ENCODE data around the gene CHST12. TPM values are rescaled to one million over a fixed set of nuclear protein-coding genes. Genes with fewer than 3 reads are reported as not detected.
"Not testable (repeated sequence)": the region's sequence is repeated elsewhere in the genome, so short reads cannot be mapped to it uniquely, and the experiment has no call there.

Gene CHST12
- total RNA-seq, 2 donors from 2014 or later = 18.7 to 19.5 TPM

DNA sequence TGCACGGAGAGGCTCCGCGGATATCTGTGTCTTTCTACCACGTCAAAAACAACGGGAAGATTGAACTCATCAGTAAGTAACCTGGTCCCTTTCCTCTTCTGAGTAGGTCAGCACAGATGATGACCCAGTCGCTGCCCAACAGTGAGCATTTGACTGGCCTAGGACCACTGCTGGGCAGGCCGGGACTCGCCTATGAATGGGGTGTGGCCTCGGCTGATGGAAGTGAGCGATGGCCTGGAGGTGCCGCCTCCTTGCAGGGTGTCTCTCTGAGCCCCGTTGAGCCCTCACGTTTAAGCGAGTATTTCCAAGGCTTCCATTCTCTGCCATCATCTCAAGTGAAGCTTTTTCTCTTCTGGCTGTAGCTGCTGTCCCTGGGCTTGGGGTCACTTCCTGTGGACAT lies 30.7 kb upstream of the CHST12 start:
- peaks cover 4% of the 10 kb centered on the region for H3K4me1 Mint-ChIP-seq

DNA sequence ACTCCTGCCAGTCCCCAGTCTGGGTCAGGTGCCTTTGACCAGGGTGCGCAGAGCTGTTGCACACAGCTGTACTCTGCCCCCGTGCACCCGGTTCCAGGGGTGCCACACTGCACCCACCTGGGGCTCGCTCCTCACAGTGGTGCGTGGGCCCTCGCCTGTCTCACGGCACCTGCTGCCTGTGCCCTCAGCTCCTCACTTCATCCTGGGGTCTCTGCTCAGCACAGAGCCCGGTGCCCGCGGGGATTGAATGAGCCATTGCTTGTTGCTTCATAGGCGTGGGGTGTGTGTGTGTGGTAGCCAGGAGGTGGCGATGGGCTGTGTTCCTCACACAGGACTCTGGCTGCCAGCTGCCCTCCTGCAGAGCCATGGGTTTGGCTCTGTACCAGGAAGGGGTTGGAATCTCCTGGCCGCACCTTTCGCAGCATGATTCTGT lies 30.3 kb upstream of the CHST12 start:
- Mint-ChIP-seq H3K27me3 (no peaks in the 10 kb centered on the region), H3K4me1 (peaks cover 4% of the 10 kb centered on the region), H3K27ac (no peak overlapping the region), H3K4me3 (no peak overlapping the region), H3K36me3 (ENCODE audit: low read depth) (peaks cover 10% of the 10 kb centered on the region)
- no peaks in the 10 kb centered on the region for H3K9me3 ChIP-seq (ENCODE audit: control insufficient read depth, low read length, poor library complexity, severe bottlenecking)
- DNase-seq (no peak), ATAC-seq (no peak)

More for the DNA sequence above, 30.7 kb upstream of the CHST12 start:
- peak overlapping the region; percentile 57 for H3K27ac Mint-ChIP-seq
- no peaks in the 10 kb centered on the region for H3K9me3 ChIP-seq (ENCODE audit: control insufficient read depth, low read length, poor library complexity, severe bottlenecking)
- H3K4me3 Mint-ChIP-seq = no peak overlapping the region
- no peaks in the 10 kb centered on the region for H3K27me3 Mint-ChIP-seq
- H3K36me3 Mint-ChIP-seq (ENCODE audit: low read depth) = peaks cover 10% of the 10 kb centered on the region
- DNase-seq (no peak), ATAC-seq (no peak)

DNA sequence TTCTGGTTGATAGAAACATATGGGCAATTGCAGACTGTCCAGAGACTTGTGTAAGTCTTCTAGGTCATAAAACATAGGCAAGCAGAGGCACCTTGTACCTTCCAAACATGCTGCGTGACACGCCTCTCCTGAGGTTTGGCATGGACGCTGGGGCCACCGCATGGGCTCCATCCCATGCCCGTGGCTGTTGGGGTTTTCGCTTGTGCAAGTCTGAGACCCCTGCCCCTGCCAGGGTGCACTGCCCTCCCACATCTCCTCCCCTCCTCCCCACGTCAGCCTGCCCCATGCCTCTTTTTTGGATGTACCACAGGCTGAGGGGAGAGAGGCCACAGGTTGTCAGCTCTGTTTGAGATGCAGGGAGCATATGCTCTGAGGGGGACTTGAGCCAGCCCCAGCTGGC lies 29.8 kb upstream of the CHST12 start:
- H3K9me3 ChIP-seq (ENCODE audit: control insufficient read depth, low read length, poor library complexity, severe bottlenecking) = no peaks in the 10 kb centered on the region
- H3K4me1 Mint-ChIP-seq = peaks cover 4% of the 10 kb centered on the region
- ATAC-seq (no peak), DNase-seq (no peak)
- no peaks in the 10 kb centered on the region for H3K27me3 Mint-ChIP-seq
- no peak overlapping the region for H3K4me3 Mint-ChIP-seq
- peaks cover 14% of the 10 kb centered on the region for H3K36me3 Mint-ChIP-seq (ENCODE audit: low read depth)
- no peak overlapping the region for H3K27ac Mint-ChIP-seq

DNA sequence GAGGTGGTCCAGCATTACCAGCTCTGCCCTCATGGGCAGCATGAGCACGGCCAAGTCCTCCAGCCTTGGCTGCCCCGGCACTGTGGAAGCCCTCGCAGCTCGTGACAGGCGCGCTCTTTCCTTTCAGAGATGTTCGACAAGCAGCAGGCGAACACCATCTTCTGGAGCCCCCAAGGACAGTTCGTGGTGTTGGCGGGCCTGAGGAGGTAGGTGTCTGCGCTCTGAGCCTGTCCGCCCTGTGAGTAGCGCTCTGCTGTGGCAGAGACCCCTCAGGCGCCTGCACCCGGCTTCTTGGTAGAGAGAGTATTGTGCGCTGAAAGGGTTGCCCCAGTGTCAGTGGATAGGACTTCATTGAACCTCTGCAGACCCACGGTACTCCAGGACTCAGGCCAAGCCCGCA lies 29.0 kb upstream of the CHST12 start:
- no peak for ATAC-seq
- Mint-ChIP-seq H3K4me1 (peaks cover 4% of the 10 kb centered on the region), H3K27ac (no peak overlapping the region), H3K4me3 (peak overlapping the region; percentile 28), H3K27me3 (no peaks in the 10 kb centered on the region), H3K36me3 (ENCODE audit: low read depth) (peaks cover 12% of the 10 kb centered on the region)
- DNase-seq = no peak
- H3K9me3 ChIP-seq (ENCODE audit: control insufficient read depth, low read length, poor library complexity, severe bottlenecking) = no peaks in the 10 kb centered on the region

DNA sequence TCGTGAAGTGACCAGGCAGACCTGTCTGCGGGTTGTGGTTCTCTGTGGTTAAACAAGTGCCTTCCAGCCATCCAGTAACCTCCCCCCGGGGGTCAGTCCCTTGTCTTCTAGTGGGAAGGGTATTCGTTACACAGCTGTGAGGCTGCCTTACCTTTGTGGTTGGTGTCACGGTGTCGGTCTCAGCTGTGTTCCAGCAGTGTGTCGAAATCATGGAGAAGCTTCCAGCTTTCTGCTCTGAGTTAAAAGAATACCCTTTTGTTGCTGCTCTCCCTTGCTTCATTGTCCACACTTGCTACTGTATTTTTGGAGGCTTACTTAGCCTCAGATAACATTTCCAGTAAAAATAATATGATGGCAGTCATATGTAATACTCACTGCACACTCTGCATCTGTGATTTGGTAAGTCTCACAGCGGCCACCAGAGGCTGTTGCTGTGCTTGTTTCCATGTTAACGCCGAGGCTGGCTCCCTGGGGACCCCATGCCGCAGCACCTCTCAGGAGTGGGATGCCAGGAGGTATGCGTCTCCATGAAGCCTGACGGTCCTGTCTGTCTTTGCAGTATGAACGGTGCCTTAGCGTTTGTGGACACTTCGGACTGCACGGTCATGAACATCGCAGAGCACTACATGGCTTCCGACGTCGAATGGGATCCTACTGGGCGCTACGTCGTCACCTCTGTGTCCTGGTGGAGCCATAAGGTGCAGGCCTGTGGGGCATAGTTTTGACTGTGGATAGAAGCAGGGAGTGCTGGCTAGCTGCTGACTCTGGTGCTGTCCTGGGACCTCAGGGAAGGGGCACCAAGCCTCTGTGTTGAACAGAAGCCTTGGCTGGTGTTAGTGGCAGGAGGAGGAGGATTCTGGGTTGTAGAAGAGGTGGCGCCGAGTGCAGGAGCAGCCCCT lies 28.3 kb upstream of the CHST12 start:
- Mint-ChIP-seq H3K27me3 (no peaks in the 10 kb centered on the region), H3K27ac (no peak overlapping the region), H3K36me3 (ENCODE audit: low read depth) (peaks cover 12% of the 10 kb centered on the region), H3K4me3 (no peak overlapping the region), H3K4me1 (peaks cover 4% of the 10 kb centered on the region)
- H3K9me3 ChIP-seq (ENCODE audit: control insufficient read depth, low read length, poor library complexity, severe bottlenecking) = no peaks in the 10 kb centered on the region
- DNase-seq (no peak), ATAC-seq (no peak)

DNA sequence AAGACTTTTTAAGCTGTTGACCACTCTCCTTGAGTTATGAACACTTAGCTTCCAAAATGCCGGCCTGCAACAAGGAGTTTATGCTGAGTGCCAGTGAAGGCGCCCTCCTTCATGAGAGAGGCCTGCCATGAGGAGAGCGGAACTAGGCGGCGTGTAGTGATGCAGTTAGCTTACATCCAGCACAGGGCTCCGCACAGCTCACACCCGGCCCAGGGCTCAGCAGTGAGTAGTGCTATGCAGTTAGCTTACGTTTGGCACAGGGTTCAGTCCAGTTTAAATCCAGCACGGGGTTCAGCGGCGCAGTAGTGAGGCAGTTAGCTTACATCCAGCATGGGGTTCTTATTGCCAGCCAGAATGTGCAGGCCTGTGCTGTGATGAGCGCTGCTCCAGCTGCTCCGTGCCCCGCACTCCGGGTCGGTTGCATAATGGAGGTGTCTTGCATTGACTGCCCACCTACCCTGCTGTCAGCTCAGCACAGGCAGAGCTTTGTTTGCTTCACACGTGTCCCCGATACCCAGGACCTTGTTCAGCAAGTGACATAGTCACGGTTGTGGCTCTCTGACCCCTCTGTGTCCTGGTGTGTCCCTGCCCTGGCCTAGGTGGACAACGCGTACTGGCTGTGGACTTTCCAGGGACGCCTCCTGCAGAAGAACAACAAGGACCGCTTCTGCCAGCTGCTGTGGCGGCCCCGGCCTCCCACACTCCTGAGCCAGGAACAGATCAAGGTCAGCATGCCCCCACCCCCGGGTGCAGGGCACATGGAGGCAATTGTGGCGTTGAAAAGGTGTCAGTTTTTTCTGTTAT lies 26.9 kb upstream of the CHST12 start:
- DNase-seq (no peak), ATAC-seq (no peak)
- Mint-ChIP-seq H3K4me3 (no peak overlapping the region), H3K27ac (no peak overlapping the region), H3K36me3 (ENCODE audit: low read depth) (peaks cover 19% of the 10 kb centered on the region), H3K27me3 (no peaks in the 10 kb centered on the region), H3K4me1 (peaks cover 10% of the 10 kb centered on the region)
- H3K9me3 ChIP-seq (ENCODE audit: control insufficient read depth, low read length, poor library complexity, severe bottlenecking) = no peaks in the 10 kb centered on the region

DNA sequence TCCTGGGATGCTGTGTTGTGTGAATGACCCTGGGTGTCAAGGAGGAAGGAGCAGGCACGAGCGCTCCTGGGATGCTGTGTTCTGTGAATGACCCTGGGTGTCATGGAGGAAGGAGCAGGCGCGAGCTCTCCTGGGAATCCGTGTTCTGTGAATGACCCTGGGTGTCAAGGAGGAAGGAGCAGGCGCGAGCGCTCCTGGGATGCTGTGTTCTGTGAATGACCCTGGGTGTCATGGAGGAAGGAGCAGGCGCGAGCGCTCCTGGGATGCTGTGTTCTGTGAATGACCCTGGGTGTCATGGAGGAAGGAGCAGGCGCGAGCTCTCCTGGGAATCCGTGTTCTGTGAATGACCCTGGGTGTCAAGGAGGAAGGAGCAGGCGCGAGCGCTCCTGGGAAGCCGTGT lies 25.9 kb upstream of the CHST12 start:
- peaks cover 19% of the 10 kb centered on the region for H3K36me3 Mint-ChIP-seq (ENCODE audit: low read depth)
- not testable (repeated sequence) for H3K9me3 ChIP-seq (ENCODE audit: control insufficient read depth, low read length, poor library complexity, severe bottlenecking); ATAC-seq; H3K4me1 Mint-ChIP-seq; H3K27ac Mint-ChIP-seq; DNase-seq; H3K27me3 Mint-ChIP-seq; H3K4me3 Mint-ChIP-seq

DNA sequence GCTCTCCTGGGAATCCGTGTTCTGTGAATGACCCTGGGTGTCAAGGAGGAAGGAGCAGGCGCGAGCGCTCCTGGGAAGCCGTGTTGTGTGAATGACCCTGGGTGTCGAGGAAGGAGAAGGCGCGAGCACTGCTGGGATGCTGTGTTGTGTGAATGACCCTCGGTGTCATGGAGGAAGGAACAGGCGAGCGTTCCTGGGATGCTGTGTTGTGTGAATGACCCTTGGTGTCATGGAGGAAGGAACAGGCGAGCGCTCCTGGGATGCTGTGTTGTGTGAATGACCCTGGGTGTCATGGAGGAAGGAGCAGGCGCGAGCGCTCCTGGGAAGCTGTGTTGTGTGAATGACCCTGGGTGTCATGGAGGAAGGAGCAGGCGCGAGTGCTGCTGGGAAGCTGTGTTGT lies 25.3 kb upstream of the CHST12 start:
- H3K36me3 Mint-ChIP-seq (ENCODE audit: low read depth) = peaks cover 19% of the 10 kb centered on the region
- not testable (repeated sequence) for H3K4me1 Mint-ChIP-seq; H3K4me3 Mint-ChIP-seq; H3K27me3 Mint-ChIP-seq; H3K9me3 ChIP-seq (ENCODE audit: control insufficient read depth, low read length, poor library complexity, severe bottlenecking); ATAC-seq; H3K27ac Mint-ChIP-seq; DNase-seq

DNA sequence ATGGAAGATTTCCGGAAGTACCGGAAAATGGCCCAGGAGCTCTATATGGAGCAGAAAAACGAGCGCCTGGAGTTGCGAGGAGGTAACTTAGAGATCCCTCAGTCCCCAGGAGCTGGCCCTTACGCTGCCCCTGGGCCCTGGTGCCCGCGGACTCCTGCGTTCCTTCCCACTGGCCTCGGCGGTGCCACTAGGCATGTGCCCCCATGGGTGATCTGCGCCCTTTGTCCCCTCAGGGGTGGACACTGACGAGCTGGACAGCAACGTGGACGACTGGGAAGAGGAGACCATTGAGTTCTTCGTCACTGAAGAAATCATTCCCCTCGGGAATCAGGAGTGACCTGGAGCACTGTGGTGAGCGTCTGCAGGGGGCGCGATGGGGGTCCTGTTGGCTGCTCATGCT lies 24.2 kb upstream of the CHST12 start:
- Mint-ChIP-seq H3K27ac (peak overlapping the region; percentile 14), H3K36me3 (ENCODE audit: low read depth) (peaks cover 19% of the 10 kb centered on the region)
- no peak for ATAC-seq

DNA sequence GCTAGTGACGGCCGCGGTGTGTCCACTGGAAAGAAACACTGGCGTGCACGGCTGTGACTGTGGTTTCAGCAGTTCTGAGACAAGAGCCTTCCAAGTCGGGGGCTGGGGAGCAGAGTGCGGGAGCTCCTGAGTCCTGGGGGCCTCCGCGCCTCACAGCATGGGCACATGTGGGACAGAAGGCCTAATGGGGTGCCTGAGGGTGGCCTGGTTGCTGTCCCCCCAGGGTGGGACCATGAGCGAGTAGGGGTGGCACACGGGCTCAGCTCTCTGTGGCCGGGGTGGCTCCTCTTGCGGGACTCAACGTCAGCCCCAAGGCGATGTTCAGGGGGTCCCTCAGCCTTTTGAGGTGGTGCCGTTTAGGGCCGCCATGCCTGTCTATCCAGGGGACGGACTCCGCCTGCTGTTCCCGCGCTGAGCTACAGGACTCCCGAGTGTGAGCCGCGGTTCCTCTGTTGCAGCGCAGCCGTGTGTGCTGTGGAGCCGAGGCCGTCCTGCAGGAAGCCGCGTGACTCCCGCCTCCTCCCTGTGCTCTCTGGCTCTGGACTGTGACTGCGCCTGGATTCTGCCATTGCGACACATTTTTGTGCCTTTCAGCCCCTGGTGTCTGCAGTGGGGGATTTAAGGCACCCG lies 23.5 kb upstream of the CHST12 start:
- peaks cover 5% of the 10 kb centered on the region for H3K4me1 Mint-ChIP-seq
- ATAC-seq (no peak), DNase-seq (no peak)
- no peak overlapping the region for H3K4me3 Mint-ChIP-seq
- no peak overlapping the region for H3K27ac Mint-ChIP-seq
- peaks cover 19% of the 10 kb centered on the region for H3K36me3 Mint-ChIP-seq (ENCODE audit: low read depth)
- H3K9me3 ChIP-seq (ENCODE audit: control insufficient read depth, low read length, poor library complexity, severe bottlenecking) = no peaks in the 10 kb centered on the region
- H3K27me3 Mint-ChIP-seq = no peaks in the 10 kb centered on the region

More for the DNA sequence above, 24.2 kb upstream of the CHST12 start:
- DNase-seq = no peak
- no peaks in the 10 kb centered on the region for H3K9me3 ChIP-seq (ENCODE audit: control insufficient read depth, low read length, poor library complexity, severe bottlenecking)
- Mint-ChIP-seq H3K4me1 (peaks cover 5% of the 10 kb centered on the region), H3K27me3 (no peaks in the 10 kb centered on the region), H3K4me3 (no peak overlapping the region)

DNA sequence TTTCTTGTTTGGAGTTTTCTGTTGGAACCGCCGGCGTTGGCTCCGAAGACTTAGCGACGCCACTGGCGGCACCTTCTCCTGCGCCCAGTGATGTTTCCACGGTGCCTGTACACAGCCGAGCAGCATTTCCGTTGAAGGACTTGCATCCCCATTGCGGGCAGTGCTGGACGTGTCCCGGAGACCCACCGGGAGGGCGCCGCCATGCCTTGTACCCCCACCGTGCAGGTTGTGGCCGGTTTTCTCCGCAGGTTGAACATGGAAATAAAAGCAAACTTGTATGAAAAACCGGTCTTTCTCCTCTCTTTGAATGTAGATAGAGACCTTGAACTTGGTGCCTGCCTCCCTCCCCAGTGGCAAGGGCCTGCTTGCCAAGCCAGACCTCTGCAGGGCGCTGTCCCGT lies 22.9 kb upstream of the CHST12 start:
- no peak overlapping the region for H3K4me3 Mint-ChIP-seq
- peaks cover 5% of the 10 kb centered on the region for H3K4me1 Mint-ChIP-seq
- H3K27me3 Mint-ChIP-seq = no peaks in the 10 kb centered on the region
- no peak overlapping the region for H3K27ac Mint-ChIP-seq
- peaks cover 16% of the 10 kb centered on the region for H3K36me3 Mint-ChIP-seq (ENCODE audit: low read depth)
- no peak for ATAC-seq
- no peaks in the 10 kb centered on the region for H3K9me3 ChIP-seq (ENCODE audit: control insufficient read depth, low read length, poor library complexity, severe bottlenecking)
- DNase-seq = no peak

DNA sequence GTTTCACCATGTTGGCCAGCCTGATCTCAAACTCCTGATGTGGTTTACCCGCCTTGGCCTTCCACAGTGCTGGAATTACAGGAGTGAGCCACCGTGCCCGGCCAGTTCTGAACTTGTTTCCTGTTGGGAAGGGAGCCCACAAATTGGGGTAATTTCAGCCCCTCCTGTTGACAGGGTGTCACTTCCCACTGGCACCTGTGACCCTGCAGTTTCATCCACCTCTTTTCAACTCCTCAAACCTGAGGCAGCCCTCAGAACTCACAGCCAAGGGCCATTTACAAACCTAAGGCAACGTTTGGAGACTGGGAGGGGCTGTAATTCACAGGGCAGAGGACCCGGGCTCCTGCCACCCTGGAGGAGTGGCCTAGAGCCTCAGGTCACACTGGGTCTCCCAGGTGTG lies 22.2 kb upstream of the CHST12 start:
- H3K27ac Mint-ChIP-seq = no peak overlapping the region
- peaks cover 15% of the 10 kb centered on the region for H3K36me3 Mint-ChIP-seq (ENCODE audit: low read depth)
- H3K9me3 ChIP-seq (ENCODE audit: control insufficient read depth, low read length, poor library complexity, severe bottlenecking) = no peaks in the 10 kb centered on the region
- H3K4me3 Mint-ChIP-seq = no peak overlapping the region
- DNase-seq = no peak
- no peaks in the 10 kb centered on the region for H3K27me3 Mint-ChIP-seq
- H3K4me1 Mint-ChIP-seq = peaks cover 5% of the 10 kb centered on the region
- ATAC-seq = no peak

DNA sequence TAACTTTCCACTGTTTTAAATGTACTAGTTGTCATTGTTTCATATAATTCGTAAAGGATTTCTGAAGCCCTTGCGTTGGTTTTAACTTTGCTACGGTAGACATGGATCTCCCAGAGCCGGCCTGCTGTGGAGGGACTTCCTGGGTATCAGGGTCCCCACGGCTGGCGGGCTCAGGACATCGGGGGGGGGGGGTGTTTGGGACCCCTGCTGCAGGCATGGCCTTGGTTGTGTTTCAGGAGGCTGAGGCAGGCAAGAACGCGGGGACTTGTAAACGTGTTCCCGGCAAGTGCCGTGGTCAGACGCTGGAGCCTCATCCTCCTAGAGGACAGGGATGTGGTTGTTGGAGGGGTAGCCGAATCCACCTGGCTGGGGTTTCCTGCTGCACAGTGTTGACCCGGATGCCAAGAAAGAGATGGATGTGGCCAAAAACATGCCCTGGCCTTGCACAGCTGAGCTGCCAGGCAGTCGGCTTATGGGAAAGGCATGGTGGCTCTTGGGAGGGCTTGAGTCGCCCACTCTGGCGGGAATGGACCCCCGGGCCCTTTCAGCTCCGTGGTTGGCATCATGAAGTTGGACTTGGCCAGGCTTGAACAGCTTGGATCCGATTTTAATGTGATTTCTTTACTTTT lies 21.4 kb upstream of the CHST12 start:
- no peak overlapping the region for H3K27ac Mint-ChIP-seq
- DNase-seq (no peak), ATAC-seq (no peak)
- no peak overlapping the region for H3K4me3 Mint-ChIP-seq
- H3K4me1 Mint-ChIP-seq = peaks cover 5% of the 10 kb centered on the region
- peaks cover 14% of the 10 kb centered on the region for H3K36me3 Mint-ChIP-seq (ENCODE audit: low read depth)
- H3K27me3 Mint-ChIP-seq = no peaks in the 10 kb centered on the region
- H3K9me3 ChIP-seq (ENCODE audit: control insufficient read depth, low read length, poor library complexity, severe bottlenecking) = no peaks in the 10 kb centered on the region
